Osteoblast (primary cell): ENCODE results near the gene FNBP1. TPM values are rescaled to one million over a fixed set of nuclear protein-coding genes. Genes with fewer than 3 reads are reported as not detected.

ENCODE experiments used
- DNase-seq: peaks from one replicate; pipeline ENCODE4 v3.0.0; 2011; ENCODE audit warnings: low spot score, mixed read lengths; ENCODE audit not compliant: insufficient read length; ENCODE audit errors: missing footprints
- H2AFZ ChIP-seq: 2 replicates; pipeline ENCODE4 v1.6.0; 2011; ENCODE audit warnings: mild to moderate bottlenecking, low read length
- H3K27ac ChIP-seq: 2 replicates; pipeline ENCODE4 v1.5.1; 2011; ENCODE audit warnings: mild to moderate bottlenecking, low read depth, low read length, moderate library complexity
- H3K27me3 ChIP-seq: 2 replicates; pipeline ENCODE4 v1.6.0; 2012; ENCODE audit warnings: mild to moderate bottlenecking, control low read depth, inconsistent platforms, low read length, moderate library complexity; ENCODE audit not compliant: insufficient read depth
- H3K36me3 ChIP-seq: 2 replicates; pipeline ENCODE4 v1.5.1; 2011; ENCODE audit warnings: mild to moderate bottlenecking, low read length, control low read depth, moderate library complexity; ENCODE audit not compliant: insufficient read depth
- H3K4me1 ChIP-seq: 2 replicates; pipeline ENCODE4 v1.5.1; 2011; ENCODE audit warnings: mild to moderate bottlenecking, low read length, control low read depth, moderate library complexity; ENCODE audit not compliant: insufficient read depth
- H3K4me2 ChIP-seq: 2 replicates; pipeline ENCODE4 v1.6.0; 2011; ENCODE audit warnings: mild to moderate bottlenecking, low read length; ENCODE audit not compliant: insufficient read depth
- H3K4me3 ChIP-seq: fragments of 200-600 bp; sonication (generic); 3 replicates; pipeline ENCODE4 v1.5.1; 2012; ENCODE audit warnings: mild to moderate bottlenecking, low read length, inconsistent platforms; ENCODE audit not compliant: insufficient read depth
- H3K79me2 ChIP-seq: 2 replicates; pipeline ENCODE4 v1.6.0; 2012; ENCODE audit warnings: mild to moderate bottlenecking, low read length, control low read depth, inconsistent platforms; ENCODE audit not compliant: insufficient read depth
- H3K9me3 ChIP-seq: 2 replicates; pipeline ENCODE4 v1.5.1; 2011; ENCODE audit warnings: low read depth, low read length, control low read depth
- H4K20me1 ChIP-seq: 2 replicates; pipeline ENCODE4 v1.6.0; 2012; ENCODE audit warnings: mild to moderate bottlenecking, low read length, control low read depth; ENCODE audit not compliant: insufficient read depth
- total RNA-seq: library from RNA; depleted of rRNA; stranded (reverse); fragments of >200 nt; gene quantifications from 2 replicates; pipeline ENCODE4 v1.2.3, GENCODE V29; 2012
- TF ChIP-seq, protein P1 (sequence below): IDR thresholded peaks from 2 replicates; pipeline ENCODE4 v1.5.1; 2011; ENCODE audit warnings: mild to moderate bottlenecking, low read depth, low read length, moderate library complexity; ENCODE audit errors: extremely low read depth

Gene FNBP1
- total RNA-seq, 1 donor = 31.8 TPM

DNA sequence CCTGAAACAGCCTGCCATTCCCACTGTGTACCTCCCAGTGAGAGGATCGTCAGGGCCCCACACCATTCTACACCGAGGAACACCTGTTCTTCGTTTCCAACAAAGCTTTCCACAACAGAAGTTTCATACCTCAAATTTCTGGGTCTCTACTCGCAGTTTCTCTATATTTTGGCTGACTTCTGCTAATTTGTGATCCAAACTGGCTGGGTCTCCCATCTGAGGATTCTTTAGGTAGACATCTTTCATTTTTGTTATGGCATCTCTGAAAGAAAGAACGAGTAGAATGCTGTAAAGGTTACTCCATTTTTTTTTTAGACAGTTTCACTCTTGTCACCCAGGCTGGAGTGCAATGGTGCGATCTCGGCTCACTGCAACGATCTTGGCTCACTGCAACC, 140.3 kb downstream of the FNBP1 start:
- H4K20me1 ChIP-seq = no peaks in the 10 kb centered on the region
- H3K4me2 ChIP-seq = no peak overlapping the region
- H3K4me1 ChIP-seq = no peaks in the 10 kb centered on the region
- TF ChIP-seq, protein P1, sequence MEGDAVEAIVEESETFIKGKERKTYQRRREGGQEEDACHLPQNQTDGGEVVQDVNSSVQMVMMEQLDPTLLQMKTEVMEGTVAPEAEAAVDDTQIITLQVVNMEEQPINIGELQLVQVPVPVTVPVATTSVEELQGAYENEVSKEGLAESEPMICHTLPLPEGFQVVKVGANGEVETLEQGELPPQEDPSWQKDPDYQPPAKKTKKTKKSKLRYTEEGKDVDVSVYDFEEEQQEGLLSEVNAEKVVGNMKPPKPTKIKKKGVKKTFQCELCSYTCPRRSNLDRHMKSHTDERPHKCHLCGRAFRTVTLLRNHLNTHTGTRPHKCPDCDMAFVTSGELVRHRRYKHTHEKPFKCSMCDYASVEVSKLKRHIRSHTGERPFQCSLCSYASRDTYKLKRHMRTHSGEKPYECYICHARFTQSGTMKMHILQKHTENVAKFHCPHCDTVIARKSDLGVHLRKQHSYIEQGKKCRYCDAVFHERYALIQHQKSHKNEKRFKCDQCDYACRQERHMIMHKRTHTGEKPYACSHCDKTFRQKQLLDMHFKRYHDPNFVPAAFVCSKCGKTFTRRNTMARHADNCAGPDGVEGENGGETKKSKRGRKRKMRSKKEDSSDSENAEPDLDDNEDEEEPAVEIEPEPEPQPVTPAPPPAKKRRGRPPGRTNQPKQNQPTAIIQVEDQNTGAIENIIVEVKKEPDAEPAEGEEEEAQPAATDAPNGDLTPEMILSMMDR = no peak
- H3K27ac ChIP-seq = no peak overlapping the region
- H3K36me3 ChIP-seq = peaks cover 10% of the 10 kb centered on the region
- H3K27me3 ChIP-seq = no peaks in the 10 kb centered on the region
- no peak overlapping the region for H3K4me3 ChIP-seq
- DNase-seq = no peak
- no peaks in the 10 kb centered on the region for H3K79me2 ChIP-seq
- H3K9me3 ChIP-seq = no peaks in the 10 kb centered on the region
- no peak overlapping the region for H2AFZ ChIP-seq

DNA sequence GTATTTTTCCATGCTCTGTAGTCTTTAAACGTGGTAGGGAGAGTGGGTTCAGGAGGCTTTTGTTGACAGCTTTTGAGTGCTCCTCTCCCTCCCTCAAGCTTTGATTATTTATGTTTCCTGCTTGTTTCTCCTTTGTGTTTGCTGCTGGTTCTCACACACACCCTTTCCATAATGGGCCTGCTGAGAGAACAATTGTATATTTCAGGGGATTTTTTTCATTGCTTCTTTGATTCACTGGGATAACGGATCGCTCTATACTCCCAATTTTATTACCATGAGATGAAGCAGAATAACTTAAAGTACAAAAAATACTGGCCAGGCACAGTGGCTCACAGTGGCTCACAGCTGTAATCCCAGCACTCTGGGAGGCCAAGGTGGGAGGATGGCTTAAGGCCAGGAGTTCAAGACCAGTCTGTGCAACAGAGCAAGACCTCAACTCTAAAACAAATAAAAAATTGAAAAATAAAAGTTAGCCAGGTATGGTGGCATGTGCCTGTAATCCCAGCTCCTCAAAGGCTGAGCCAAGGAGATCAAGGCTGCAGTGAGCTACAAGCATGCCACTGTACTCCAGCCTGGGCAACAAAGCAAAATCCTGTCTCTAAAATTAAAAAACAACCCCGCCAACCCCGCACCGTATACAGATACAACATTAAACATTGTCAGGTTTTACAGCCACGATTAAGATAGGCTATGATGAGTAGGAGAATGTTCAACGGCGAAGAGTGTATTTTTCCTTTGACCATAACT, 140.8 kb downstream of the FNBP1 start:
- H3K4me3 ChIP-seq = no peak overlapping the region
- H3K27ac ChIP-seq = no peak overlapping the region
- no peak overlapping the region for H3K4me2 ChIP-seq
- peaks cover 11% of the 10 kb centered on the region for H3K36me3 ChIP-seq
- no peaks in the 10 kb centered on the region for H3K79me2 ChIP-seq
- H3K27me3 ChIP-seq = no peaks in the 10 kb centered on the region
- H3K4me1 ChIP-seq = no peaks in the 10 kb centered on the region
- H3K9me3 ChIP-seq = no peaks in the 10 kb centered on the region
- no peaks in the 10 kb centered on the region for H4K20me1 ChIP-seq
- no peak overlapping the region for H2AFZ ChIP-seq
- TF ChIP-seq, protein P1 = no peak
- DNase-seq = no peak

DNA sequence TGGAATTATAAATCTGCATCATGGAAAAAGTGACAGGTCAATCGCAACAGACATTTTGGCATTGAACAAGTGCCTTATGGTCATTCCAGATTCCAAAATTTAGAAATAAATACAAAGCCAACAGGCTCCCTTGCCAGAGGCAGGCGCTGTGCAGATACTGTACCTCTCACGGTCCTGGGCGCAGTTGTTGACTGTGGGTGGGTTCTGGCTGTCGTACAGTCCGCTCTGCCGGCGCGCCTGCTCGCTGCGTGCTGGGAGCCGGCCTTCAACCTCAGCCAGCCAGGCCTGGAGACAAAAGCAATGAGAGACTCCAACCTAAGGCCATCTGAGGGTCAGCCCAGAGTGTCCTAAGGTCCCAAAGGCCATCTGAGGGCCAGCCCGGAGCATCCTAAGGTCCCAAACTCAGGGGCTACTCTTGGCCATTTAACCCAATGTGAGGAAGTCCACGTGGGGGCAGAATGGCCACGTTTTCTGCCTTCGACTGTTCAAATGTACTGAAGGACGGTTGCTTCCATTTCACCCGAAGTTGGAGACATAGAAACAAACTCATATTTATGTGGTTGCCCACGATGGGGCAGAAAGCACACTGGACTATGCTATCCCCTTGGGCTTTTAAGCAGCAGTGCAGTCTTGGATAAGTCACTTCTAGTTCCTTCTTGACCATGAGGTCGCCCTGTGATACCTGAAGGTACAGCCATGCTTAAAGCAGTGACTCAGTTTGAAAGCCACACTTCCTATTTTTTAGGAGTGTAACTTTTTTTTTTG, 142.5 kb downstream of the FNBP1 start:
- H3K36me3 ChIP-seq = peaks cover 23% of the 10 kb centered on the region
- no peaks in the 10 kb centered on the region for H3K4me1 ChIP-seq
- H2AFZ ChIP-seq = no peak overlapping the region
- H3K4me2 ChIP-seq = no peak overlapping the region
- no peaks in the 10 kb centered on the region for H3K9me3 ChIP-seq
- DNase-seq = no peak
- no peaks in the 10 kb centered on the region for H3K79me2 ChIP-seq
- TF ChIP-seq, protein P1 = no peak
- H4K20me1 ChIP-seq = no peaks in the 10 kb centered on the region
- no peak overlapping the region for H3K4me3 ChIP-seq
- no peak overlapping the region for H3K27ac ChIP-seq
- no peaks in the 10 kb centered on the region for H3K27me3 ChIP-seq

DNA sequence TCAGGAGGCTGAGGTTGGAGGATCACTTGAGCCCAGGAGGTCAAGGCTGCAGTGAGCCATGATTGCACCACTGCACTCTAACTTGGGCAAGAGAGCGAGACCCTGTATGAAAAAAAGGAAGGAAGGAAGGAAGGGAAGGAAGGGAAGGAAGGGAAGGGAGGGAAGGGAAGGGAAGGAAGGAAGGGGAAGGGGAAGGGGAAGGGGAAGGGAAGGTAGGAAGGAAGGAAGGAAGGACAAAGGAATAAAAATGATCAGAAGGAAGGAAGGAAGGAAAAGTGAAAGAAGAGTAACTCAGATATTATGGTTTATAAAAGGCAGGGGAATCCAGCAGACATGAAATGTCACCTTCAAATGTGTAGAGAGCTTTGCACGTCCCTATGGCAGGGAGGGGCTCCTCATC, 143.4 kb downstream of the FNBP1 start:
- Histone ChIP-seq H3K36me3 (peaks cover 30% of the 10 kb centered on the region), H3K4me3 (no peak overlapping the region), H3K9me3 (no peaks in the 10 kb centered on the region), H4K20me1 (no peaks in the 10 kb centered on the region), H2AFZ (no peak overlapping the region), H3K27ac (no peak overlapping the region), H3K4me2 (no peak overlapping the region), H3K27me3 (no peaks in the 10 kb centered on the region), H3K4me1 (no peaks in the 10 kb centered on the region), H3K79me2 (no peaks in the 10 kb centered on the region)
- DNase-seq = no peak
- TF ChIP-seq, protein P1 = no peak
